Neural cell (in vitro differentiated cells): ENCODE measurements around the gene LARP1. TPM values are rescaled to one million over a fixed set of nuclear protein-coding genes. Genes with fewer than 3 reads are reported as not detected.

Experiments
- H2AFZ ChIP-seq: fragments of 200-600, 300-800 bp; sonication (generic), shearing (Covaris generic); 2 replicates; pipeline ENCODE4 v1.6.0; 2014; ENCODE audit warnings: low read depth, mild to moderate bottlenecking, antibody characterized with exemption, low read length, moderate library complexity
- H3F3A ChIP-seq: fragments of 200-600 bp; shearing (Covaris generic); 2 replicates; pipeline ENCODE4 v1.6.1; 2016; ENCODE audit warnings: mild to moderate bottlenecking, moderate library complexity, mixed read lengths, antibody characterized with exemption, low read length; ENCODE audit not compliant: insufficient read depth, poor library complexity, severe bottlenecking
- H3K27ac ChIP-seq: fragments of 200-600, 300-800 bp; sonication (generic), shearing (Covaris generic); 2 replicates; pipeline ENCODE4 v1.5.1; 2014; ENCODE audit warnings: mild to moderate bottlenecking, low read length, moderate library complexity
- H3K27me3 ChIP-seq: fragments of 300-800, 200-600 bp; sonication (generic), shearing (Covaris generic); 2 replicates; pipeline ENCODE4 v1.6.0; 2014; ENCODE audit warnings: mild to moderate bottlenecking, low read depth, low read length, moderate library complexity; ENCODE audit not compliant: insufficient read depth
- H3K36me3 ChIP-seq: fragments of 300-800, 200-600 bp; sonication (generic), shearing (Covaris generic); 2 replicates; pipeline ENCODE4 v1.5.1; 2014; ENCODE audit warnings: mild to moderate bottlenecking, antibody characterized with exemption, low read length, moderate library complexity; ENCODE audit not compliant: insufficient read depth
- H3K4me2 ChIP-seq: fragments of 300-800, 200-600 bp; sonication (generic), shearing (Covaris generic); 2 replicates; pipeline ENCODE4 v1.6.0; 2014; ENCODE audit warnings: mild to moderate bottlenecking, low read length
- H3K4me3 ChIP-seq: fragments of 300-800, 200-600 bp; sonication (generic), shearing (Covaris generic); 2 replicates; pipeline ENCODE4 v1.5.1; 2014; ENCODE audit warnings: mild to moderate bottlenecking, low read length, moderate library complexity
- H3K79me2 ChIP-seq: fragments of 200-600 bp; shearing (Covaris generic); replicated peaks from 2 replicates; pipeline ENCODE4 v1.6.0; 2014; ENCODE audit warnings: mild to moderate bottlenecking, low read length, moderate library complexity; ENCODE audit not compliant: insufficient read depth
- H3K9ac ChIP-seq: fragments of 300-800, 200-600 bp; sonication (generic), shearing (Covaris generic); 2 replicates; pipeline ENCODE4 v1.6.1; 2016; ENCODE audit warnings: mild to moderate bottlenecking, low read length, mixed read lengths
- H3K9me2 ChIP-seq: fragments of 200-600 bp; shearing (Covaris generic); 2 replicates; pipeline ENCODE4 v1.6.1; 2016; ENCODE audit warnings: mild to moderate bottlenecking, low read length, mixed read lengths; ENCODE audit not compliant: insufficient read depth
- H3K9me3 ChIP-seq: fragments of 200-600, 300-800 bp; sonication (generic), shearing (Covaris generic); 2 replicates; pipeline ENCODE4 v1.6.1; 2016; ENCODE audit warnings: mild to moderate bottlenecking, mixed run types, low read length, moderate library complexity, mixed read lengths
- H4K20me1 ChIP-seq: fragments of 200-600 bp; shearing (Covaris generic); 2 replicates; pipeline ENCODE4 v1.6.1; 2016; ENCODE audit warnings: mild to moderate bottlenecking, mixed run types; ENCODE audit not compliant: insufficient read depth
- EP300 ChIP-seq: fragments of 450-650 bp; conservative IDR thresholded peaks from 2 replicates; pipeline ENCODE4 v1.6.1; 2014; ENCODE audit warnings: antibody characterized with exemption, mild to moderate bottlenecking, moderate library complexity; ENCODE audit not compliant: poor library complexity, severe bottlenecking
- EZH2 ChIP-seq: fragments of 200-600, 300-800 bp; shearing (Covaris generic), sonication (generic); IDR thresholded peaks from 2 replicates; pipeline ENCODE4 v1.6.1; 2014; ENCODE audit warnings: antibody characterized with exemption, low read length, borderline replicate concordance, mild to moderate bottlenecking; ENCODE audit not compliant: insufficient read depth, poor library complexity, severe bottlenecking
- MXI1 ChIP-seq: fragments of 450-650 bp; conservative IDR thresholded peaks from 2 replicates; pipeline ENCODE4 v1.6.1; 2014; ENCODE audit warnings: antibody characterized with exemption, mild to moderate bottlenecking; ENCODE audit not compliant: poor library complexity, severe bottlenecking
- POLR2AphosphoS5 ChIP-seq: IDR thresholded peaks from 2 replicates; pipeline ENCODE4 v1.6.1; 2012
- RAD21 ChIP-seq: fragments of 450-650 bp; conservative IDR thresholded peaks from 2 replicates; pipeline ENCODE4 v1.6.1; 2014; ENCODE audit warnings: antibody characterized with exemption, mild to moderate bottlenecking, moderate library complexity
- SMC3 ChIP-seq: fragments of 450-650 bp; conservative IDR thresholded peaks from 2 replicates; pipeline ENCODE4 v1.6.1; 2014; ENCODE audit warnings: antibody characterized with exemption, mild to moderate bottlenecking, moderate library complexity; ENCODE audit not compliant: poor library complexity
- TAF1 ChIP-seq: IDR thresholded peaks from 2 replicates; pipeline ENCODE4 v1.6.1; 2012; ENCODE audit warnings: low read depth
- polyA plus RNA-seq: library from polyadenylated mRNA; depleted of rRNA; stranded (reverse); fragments of >200 nt; gene quantifications from 2 replicates; pipeline ENCODE4 v1.2.3, GENCODE V29; 2014
- TF ChIP-seq, protein P1 (sequence below): IDR thresholded peaks from 2 replicates; pipeline ENCODE4 v1.6.1; 2012; ENCODE audit warnings: borderline replicate concordance
- TF ChIP-seq, protein P2 (sequence below): fragments of 450-650 bp; IDR thresholded peaks from 2 replicates; pipeline ENCODE4 v1.5.1; 2014; ENCODE audit warnings: antibody characterized with exemption, mild to moderate bottlenecking, moderate library complexity; ENCODE audit not compliant: poor library complexity, severe bottlenecking

The LARP1 gene
- polyA plus RNA-seq, 1 donor from 2014 or later: 36.1 TPM

DNA sequence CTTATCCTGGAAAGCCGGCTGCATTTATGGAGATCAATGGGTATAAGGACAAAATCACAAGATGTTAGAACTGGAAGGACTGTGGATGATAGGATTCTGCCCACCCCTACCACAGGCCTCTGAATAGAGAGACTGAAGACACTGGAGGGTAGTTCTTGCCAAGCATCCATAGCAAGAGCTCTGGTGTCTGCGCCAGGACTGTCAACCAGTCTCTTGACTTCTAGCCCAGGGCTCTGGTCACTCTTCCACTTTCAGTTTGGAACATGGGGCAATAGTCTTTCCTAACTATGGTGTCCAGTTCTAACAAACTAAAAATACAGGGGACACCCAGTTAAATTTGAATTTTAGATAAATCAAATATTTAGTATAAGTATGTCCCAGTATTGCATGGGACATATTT lies 23.4 kb downstream of the LARP1 start:
- peaks cover 7% of the 10 kb centered on the region for H4K20me1 ChIP-seq
- no peak overlapping the region for H3K4me3 ChIP-seq
- no peak overlapping the region for H3K27ac ChIP-seq
- H3K79me2 ChIP-seq: peaks cover 61% of the 10 kb centered on the region
- no peak overlapping the region for H3K9ac ChIP-seq
- no peak for TF ChIP-seq EP300
- no peak for TF ChIP-seq SMC3
- TF ChIP-seq TAF1: no peak
- TF ChIP-seq MXI1: no peak
- TF ChIP-seq RAD21: no peak
- TF ChIP-seq, protein P1, sequence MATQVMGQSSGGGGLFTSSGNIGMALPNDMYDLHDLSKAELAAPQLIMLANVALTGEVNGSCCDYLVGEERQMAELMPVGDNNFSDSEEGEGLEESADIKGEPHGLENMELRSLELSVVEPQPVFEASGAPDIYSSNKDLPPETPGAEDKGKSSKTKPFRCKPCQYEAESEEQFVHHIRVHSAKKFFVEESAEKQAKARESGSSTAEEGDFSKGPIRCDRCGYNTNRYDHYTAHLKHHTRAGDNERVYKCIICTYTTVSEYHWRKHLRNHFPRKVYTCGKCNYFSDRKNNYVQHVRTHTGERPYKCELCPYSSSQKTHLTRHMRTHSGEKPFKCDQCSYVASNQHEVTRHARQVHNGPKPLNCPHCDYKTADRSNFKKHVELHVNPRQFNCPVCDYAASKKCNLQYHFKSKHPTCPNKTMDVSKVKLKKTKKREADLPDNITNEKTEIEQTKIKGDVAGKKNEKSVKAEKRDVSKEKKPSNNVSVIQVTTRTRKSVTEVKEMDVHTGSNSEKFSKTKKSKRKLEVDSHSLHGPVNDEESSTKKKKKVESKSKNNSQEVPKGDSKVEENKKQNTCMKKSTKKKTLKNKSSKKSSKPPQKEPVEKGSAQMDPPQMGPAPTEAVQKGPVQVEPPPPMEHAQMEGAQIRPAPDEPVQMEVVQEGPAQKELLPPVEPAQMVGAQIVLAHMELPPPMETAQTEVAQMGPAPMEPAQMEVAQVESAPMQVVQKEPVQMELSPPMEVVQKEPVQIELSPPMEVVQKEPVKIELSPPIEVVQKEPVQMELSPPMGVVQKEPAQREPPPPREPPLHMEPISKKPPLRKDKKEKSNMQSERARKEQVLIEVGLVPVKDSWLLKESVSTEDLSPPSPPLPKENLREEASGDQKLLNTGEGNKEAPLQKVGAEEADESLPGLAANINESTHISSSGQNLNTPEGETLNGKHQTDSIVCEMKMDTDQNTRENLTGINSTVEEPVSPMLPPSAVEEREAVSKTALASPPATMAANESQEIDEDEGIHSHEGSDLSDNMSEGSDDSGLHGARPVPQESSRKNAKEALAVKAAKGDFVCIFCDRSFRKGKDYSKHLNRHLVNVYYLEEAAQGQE: no peak
- TF ChIP-seq, protein P2, sequence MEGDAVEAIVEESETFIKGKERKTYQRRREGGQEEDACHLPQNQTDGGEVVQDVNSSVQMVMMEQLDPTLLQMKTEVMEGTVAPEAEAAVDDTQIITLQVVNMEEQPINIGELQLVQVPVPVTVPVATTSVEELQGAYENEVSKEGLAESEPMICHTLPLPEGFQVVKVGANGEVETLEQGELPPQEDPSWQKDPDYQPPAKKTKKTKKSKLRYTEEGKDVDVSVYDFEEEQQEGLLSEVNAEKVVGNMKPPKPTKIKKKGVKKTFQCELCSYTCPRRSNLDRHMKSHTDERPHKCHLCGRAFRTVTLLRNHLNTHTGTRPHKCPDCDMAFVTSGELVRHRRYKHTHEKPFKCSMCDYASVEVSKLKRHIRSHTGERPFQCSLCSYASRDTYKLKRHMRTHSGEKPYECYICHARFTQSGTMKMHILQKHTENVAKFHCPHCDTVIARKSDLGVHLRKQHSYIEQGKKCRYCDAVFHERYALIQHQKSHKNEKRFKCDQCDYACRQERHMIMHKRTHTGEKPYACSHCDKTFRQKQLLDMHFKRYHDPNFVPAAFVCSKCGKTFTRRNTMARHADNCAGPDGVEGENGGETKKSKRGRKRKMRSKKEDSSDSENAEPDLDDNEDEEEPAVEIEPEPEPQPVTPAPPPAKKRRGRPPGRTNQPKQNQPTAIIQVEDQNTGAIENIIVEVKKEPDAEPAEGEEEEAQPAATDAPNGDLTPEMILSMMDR: no peak
- TF ChIP-seq POLR2AphosphoS5: no peak
- no peak for TF ChIP-seq EZH2
- no peak overlapping the region for H3K4me2 ChIP-seq
- no peaks in the 10 kb centered on the region for H3K9me2 ChIP-seq
- H3K36me3 ChIP-seq: no peaks in the 10 kb centered on the region
- H3K27me3 ChIP-seq: no peaks in the 10 kb centered on the region
- no peaks in the 10 kb centered on the region for H3K9me3 ChIP-seq
- H3F3A ChIP-seq: no peaks in the 10 kb centered on the region
- no peak overlapping the region for H2AFZ ChIP-seq

DNA sequence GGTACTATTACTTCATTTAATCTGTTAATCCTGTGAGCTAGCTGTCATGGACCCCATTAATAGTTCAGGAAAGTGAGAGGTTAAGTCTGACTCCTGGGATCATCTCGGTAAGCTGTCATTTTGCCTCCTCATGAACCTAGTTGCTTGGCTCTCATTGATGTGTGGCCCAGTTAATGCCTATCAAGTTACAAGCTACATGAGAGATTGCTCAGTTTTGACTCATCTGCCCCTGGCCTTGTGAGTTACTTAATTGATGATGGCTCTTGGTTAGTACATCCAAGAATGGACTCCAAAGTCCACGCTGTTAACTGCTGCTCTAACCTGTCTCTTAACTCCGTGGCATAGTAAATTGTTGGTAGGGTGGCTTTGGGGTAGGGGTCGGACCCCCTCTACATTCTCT lies 23.9 kb downstream of the LARP1 start:
- Histone ChIP-seq H3K27ac (no peak overlapping the region), H3K36me3 (no peaks in the 10 kb centered on the region), H3K79me2 (peaks cover 60% of the 10 kb centered on the region), H3K9me2 (no peaks in the 10 kb centered on the region), H3F3A (no peaks in the 10 kb centered on the region), H2AFZ (no peak overlapping the region), H3K9me3 (no peaks in the 10 kb centered on the region), H3K9ac (no peak overlapping the region), H3K27me3 (no peaks in the 10 kb centered on the region), H3K4me2 (no peak overlapping the region), H3K4me3 (no peak overlapping the region), H4K20me1 (peaks cover 7% of the 10 kb centered on the region)
- TF ChIP-seq POLR2AphosphoS5 (no peak), TAF1 (no peak)

DNA sequence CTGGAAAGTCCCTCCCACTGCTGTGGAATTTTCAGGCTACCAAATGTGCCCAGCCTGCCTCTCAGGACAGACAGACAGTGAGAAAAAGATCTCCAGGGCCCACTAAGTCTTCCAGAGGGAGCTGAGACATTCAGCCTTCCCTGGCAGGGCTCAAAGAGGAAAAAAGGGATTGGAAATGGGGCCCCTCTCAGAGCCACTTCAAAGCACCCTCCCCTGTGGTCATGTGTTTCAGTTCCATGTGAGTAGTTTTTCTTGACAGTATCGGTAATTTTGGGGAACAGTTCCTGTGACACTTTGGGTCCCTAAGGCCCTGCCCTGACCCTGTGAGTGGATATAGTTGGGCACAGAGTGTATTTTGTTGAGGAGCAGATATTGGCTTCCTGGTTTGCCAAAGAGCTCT lies 25.0 kb downstream of the LARP1 start:
- Histone ChIP-seq H3K4me2 (no peak overlapping the region), H3K27ac (no peak overlapping the region), H3K27me3 (no peaks in the 10 kb centered on the region), H2AFZ (no peak overlapping the region), H3K9me2 (no peaks in the 10 kb centered on the region), H3K9me3 (no peaks in the 10 kb centered on the region), H3K4me3 (no peak overlapping the region), H3K79me2 (peaks cover 68% of the 10 kb centered on the region), H3K36me3 (no peaks in the 10 kb centered on the region), H4K20me1 (peaks cover 7% of the 10 kb centered on the region), H3F3A (no peaks in the 10 kb centered on the region), H3K9ac (no peak overlapping the region)
- TF ChIP-seq RAD21: no peak
- no peak for TF ChIP-seq EZH2
- TF ChIP-seq TAF1: no peak
- TF ChIP-seq, protein P1: no peak
- no peak for TF ChIP-seq MXI1
- TF ChIP-seq EP300: no peak
- TF ChIP-seq, protein P2: no peak
- no peak for TF ChIP-seq POLR2AphosphoS5
- TF ChIP-seq SMC3: no peak
